ENCODE data around the gene C12orf76. TPM values are rescaled to one million over a fixed set of nuclear protein-coding genes. Genes with fewer than 3 reads are reported as not detected.
"Not testable (repeated sequence)": the region's sequence is repeated elsewhere in the genome, so short reads cannot be mapped to it uniquely, and the experiment has no call there.

The C12orf76 gene
- total RNA-seq, 2 donors from 2014 or later = 10.1 to 12.3 TPM

- DNase-seq (ENCODE audit: low spot score) (peak; percentile 18), ATAC-seq (no peak)
- Mint-ChIP-seq H3K27me3 (no peaks in the 10 kb centered on the region), H3K36me3 (no peaks in the 10 kb centered on the region), H3K9me3 (no peaks in the 10 kb centered on the region), H3K4me1 (ENCODE audit: low read depth in 2 of 2) (peaks cover 30 to 34% of the 10 kb centered on the region in 2 donors), H3K27ac (no peak overlapping the region), H3K4me3 (no peak overlapping the region)
These were observed 2.6 kb upstream of the C12orf76 start for GRCh38 chr12:110050927-110051326.

DNA sequence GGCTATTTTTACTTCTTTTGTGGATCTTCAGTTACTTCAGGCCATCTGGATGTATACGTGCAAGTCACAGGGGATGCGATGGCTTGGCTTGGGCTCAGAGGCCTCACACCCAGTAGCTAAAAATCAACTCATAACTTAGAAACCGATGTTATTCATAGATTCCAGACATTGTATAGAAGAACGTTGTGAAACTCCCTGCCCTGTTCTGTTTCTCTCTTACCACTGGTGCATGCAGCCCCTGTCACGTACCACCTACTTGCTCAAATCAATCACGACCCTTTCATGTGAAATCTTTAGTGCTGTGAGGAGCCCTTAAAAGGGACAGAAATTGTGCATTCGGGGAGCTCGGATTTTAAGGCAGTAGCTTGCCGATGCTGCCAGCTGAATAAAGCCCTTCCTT lies 1.3 kb upstream of the C12orf76 start:
- not testable (repeated sequence) for H3K36me3 Mint-ChIP-seq, H3K27ac Mint-ChIP-seq, ATAC-seq, H3K9me3 Mint-ChIP-seq, H3K27me3 Mint-ChIP-seq
- Mint-ChIP-seq H3K4me3 (peak overlapping the region; percentile 34), H3K4me1 (ENCODE audit: low read depth in 2 of 2) (peaks cover 24% of the 10 kb centered on the region in 2 donors)
- DNase-seq (ENCODE audit: low spot score) = peak; percentile 10

DNA sequence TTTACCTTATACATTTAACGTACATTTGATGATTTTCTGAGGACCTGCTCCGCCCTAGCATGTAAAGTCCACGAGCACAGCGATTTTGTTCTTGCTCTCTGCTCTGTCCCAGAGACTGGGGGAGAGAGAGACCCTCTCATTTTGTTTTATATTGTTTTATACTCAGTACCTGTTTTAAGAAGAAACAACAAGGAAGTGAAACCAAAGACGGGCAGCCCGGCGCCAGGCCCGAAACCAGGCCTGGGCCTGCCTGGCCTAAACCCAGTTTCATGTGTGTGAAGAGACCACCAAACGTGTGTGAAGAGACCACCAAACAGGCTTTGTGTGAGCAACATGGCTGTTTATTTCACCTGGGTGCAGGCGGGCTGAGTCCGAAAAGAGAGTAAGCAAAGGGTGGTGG lies 712 bp upstream of the C12orf76 start:
- ATAC-seq, H3K36me3 Mint-ChIP-seq, H3K9me3 Mint-ChIP-seq, H3K27me3 Mint-ChIP-seq: not testable (repeated sequence)
- Mint-ChIP-seq H3K4me3 (peak overlapping the region; percentile 91), H3K27ac (peak overlapping the region; percentile 81 to 89), H3K4me1 (ENCODE audit: low read depth in 2 of 2) (peaks cover 22 to 24% of the 10 kb centered on the region in 2 donors)
- peak; percentile 18 for DNase-seq (ENCODE audit: low spot score)

DNA sequence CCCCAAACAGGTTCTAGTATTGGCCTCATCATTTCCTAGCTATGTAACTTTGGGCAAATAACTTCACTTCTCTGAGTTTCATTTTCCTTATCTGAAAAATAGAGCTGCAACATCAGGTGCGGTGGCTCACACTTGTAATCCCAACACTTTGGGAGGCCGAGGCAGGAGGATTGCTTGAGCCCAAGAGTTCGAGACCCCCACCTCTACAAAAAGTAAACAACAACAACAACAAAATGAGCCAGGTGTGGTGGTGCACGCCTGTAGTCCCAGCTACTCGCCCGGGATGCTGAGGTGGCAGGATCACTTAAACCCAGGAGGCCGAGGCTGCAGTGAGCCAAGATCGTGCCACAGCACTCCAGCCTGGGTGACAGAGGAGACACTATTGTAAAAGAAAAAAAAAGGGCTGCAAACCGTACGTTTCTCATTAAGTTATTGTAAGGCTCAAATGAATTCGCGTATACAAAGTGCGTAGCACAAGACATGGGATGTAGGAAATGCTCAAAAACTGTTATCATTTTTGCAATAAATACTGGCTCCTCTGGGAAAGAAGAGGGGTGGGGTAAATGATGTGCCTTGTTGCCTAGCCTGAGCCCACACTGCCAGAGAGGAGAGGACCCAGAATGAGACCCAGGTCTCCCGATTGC lies 903 bp downstream of the C12orf76 start:
- Mint-ChIP-seq H3K9me3 (no peaks in the 10 kb centered on the region), H3K27me3 (no peaks in the 10 kb centered on the region), H3K4me1 (ENCODE audit: low read depth in 2 of 2) (peaks cover 30 to 31% of the 10 kb centered on the region in 2 donors), H3K4me3 (peak overlapping the region; percentile 91), H3K36me3 (no peaks in the 10 kb centered on the region), H3K27ac (peak overlapping the region; percentile 81 to 89)
- DNase-seq (ENCODE audit: low spot score) (peak; percentile 37), ATAC-seq (no peak)

GRCh38 chr12:110046451-110047187 lies 1.7 kb downstream of the C12orf76 start:
- Mint-ChIP-seq H3K36me3 (no peaks in the 10 kb centered on the region), H3K27ac (no peak overlapping the region), H3K4me3 (peak overlapping the region; percentile 91), H3K27me3 (no peaks in the 10 kb centered on the region), H3K4me1 (ENCODE audit: low read depth in 2 of 2) (peaks cover 33 to 34% of the 10 kb centered on the region in 2 donors), H3K9me3 (no peaks in the 10 kb centered on the region)
- ATAC-seq (no peak), DNase-seq (ENCODE audit: low spot score) (peak; percentile 22)

GRCh38 chr12:110042264-110042663 lies 6.1 kb downstream of the C12orf76 start:
- peaks cover 8% of the 10 kb centered on the region for H3K36me3 Mint-ChIP-seq
- H3K27me3 Mint-ChIP-seq = no peaks in the 10 kb centered on the region
- no peaks in the 10 kb centered on the region for H3K9me3 Mint-ChIP-seq
- no peak overlapping the region for H3K4me3 Mint-ChIP-seq
- no peak for ATAC-seq
- peak overlapping the region in 1 of 2 donors; percentile 20 for H3K27ac Mint-ChIP-seq
- H3K4me1 Mint-ChIP-seq (ENCODE audit: low read depth in 2 of 2) = peaks cover 35 to 38% of the 10 kb centered on the region in 2 donors
- DNase-seq (ENCODE audit: low spot score) = no peak

GRCh38 chr12:110039085-110039807 lies 9.1 kb downstream of the C12orf76 start:
- peaks cover 38 to 47% of the 10 kb centered on the region in 2 donors for H3K4me1 Mint-ChIP-seq (ENCODE audit: low read depth in 2 of 2)
- H3K4me3 Mint-ChIP-seq = peak overlapping the region; percentile 28
- no peaks in the 10 kb centered on the region for H3K9me3 Mint-ChIP-seq
- H3K27me3 Mint-ChIP-seq = no peaks in the 10 kb centered on the region
- H3K36me3 Mint-ChIP-seq = peaks cover 21% of the 10 kb centered on the region
- ATAC-seq (peak in 1 of 2 donors; percentile 56), DNase-seq (ENCODE audit: low spot score) (no peak)
- peak overlapping the region; percentile 78 to 88 for H3K27ac Mint-ChIP-seq

DNA sequence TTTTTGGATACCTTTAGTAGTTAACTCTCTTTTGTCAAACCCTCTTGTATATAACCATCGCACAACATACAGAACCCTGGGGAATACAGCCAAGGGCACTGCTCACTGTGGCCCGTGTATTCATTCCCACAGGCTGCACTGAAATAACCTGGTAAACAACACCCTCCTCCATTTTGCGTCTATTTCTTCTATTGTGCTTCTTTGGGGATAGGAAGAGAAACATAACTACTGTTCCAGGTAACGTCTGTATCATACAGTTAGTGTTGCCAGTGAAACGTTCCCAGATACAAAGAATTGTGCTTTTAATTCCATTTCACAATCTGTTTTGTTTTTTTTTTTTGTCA lies 9.6 kb downstream of the C12orf76 start:
- Mint-ChIP-seq H3K27ac (peak overlapping the region; percentile 78 to 88), H3K36me3 (peaks cover 21% of the 10 kb centered on the region), H3K27me3 (no peaks in the 10 kb centered on the region), H3K4me1 (ENCODE audit: low read depth in 2 of 2) (peaks cover 39 to 47% of the 10 kb centered on the region in 2 donors), H3K9me3 (no peaks in the 10 kb centered on the region), H3K4me3 (peak overlapping the region; percentile 28)
- DNase-seq (ENCODE audit: low spot score) (no peak), ATAC-seq (no peak)

DNA sequence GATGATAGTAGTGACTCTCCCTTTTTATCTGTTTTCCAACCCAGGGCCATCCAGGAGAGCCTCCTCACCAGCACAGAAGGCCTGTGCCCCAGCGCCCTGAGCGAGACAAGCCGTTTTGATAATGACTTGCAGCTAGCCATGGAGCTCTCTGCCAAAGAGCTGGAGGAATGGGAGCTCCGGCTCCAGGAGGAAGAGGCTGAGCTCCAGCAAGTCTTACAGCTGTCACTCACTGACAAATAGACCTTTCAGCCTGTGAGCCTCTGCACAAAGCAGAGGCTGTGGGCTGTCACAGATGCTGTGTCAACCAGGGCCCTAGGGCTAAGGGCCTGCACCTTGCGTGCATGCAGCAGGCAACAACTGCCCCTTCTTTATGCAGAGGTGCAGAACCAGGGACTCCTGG lies 11.0 kb downstream of the C12orf76 start:
- no peak for ATAC-seq
- Mint-ChIP-seq H3K36me3 (peaks cover 21% of the 10 kb centered on the region), H3K27me3 (no peaks in the 10 kb centered on the region), H3K27ac (peak overlapping the region in 1 of 2 donors; percentile 60), H3K4me1 (ENCODE audit: low read depth in 2 of 2) (peaks cover 33 to 39% of the 10 kb centered on the region in 2 donors), H3K9me3 (no peaks in the 10 kb centered on the region), H3K4me3 (no peak overlapping the region)
- DNase-seq (ENCODE audit: low spot score) = no peak

DNA sequence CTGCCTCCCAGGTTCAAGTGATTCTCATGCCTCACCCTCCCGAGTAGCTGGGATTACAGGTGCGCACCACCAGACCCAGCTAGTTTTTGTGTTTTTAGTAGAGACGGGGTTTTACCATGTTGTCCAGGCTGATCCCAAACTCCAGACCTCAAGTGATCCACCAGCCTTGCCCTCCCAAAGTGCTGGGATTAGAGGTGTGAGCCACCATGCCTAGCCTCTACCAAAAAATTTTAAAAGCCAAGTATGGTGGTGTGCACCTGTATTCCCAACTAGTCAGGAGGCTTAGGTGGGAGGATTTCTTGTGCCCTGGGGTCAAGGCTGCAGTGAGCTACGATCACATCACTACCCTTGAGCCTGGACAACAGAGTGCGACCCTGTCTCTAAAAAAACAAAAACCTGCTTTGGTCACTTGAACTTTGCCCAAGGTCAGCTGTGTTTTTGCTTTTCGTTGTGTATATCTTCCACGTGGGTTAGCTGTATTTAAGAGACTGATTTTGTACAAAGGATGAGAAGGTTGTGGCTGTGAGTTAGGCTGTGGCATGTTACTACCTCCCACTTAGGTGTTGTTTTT lies 12.7 kb downstream of the C12orf76 start:
- DNase-seq (ENCODE audit: low spot score) (no peak), ATAC-seq (no peak)
- peaks cover 31 to 37% of the 10 kb centered on the region in 2 donors for H3K4me1 Mint-ChIP-seq (ENCODE audit: low read depth in 2 of 2)
- no peaks in the 10 kb centered on the region for H3K27me3 Mint-ChIP-seq
- H3K27ac Mint-ChIP-seq = peak overlapping the region; percentile 17 to 60
- H3K36me3 Mint-ChIP-seq = peaks cover 21% of the 10 kb centered on the region
- no peak overlapping the region for H3K4me3 Mint-ChIP-seq
- no peaks in the 10 kb centered on the region for H3K9me3 Mint-ChIP-seq

DNA sequence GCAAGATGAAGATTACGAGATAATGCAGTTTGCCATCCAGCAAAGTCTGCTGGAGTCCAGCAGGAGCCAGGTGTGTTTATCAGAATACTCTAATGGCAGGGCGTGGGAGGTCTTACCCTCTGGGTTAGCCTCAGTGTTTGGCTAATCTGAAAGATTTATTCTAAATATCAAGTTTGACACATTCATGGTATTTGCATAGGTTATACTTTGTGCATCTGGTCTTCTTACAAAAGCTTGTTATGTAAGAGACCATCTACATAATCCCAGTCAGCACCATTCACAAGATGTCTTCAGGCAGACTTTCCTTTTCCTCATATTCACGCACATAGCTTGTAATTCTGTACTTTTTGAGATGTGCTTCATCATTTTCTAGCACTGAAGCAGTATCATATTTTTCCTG lies 14.4 kb downstream of the C12orf76 start:
- Mint-ChIP-seq H3K27ac (no peak overlapping the region), H3K36me3 (peaks cover 18% of the 10 kb centered on the region), H3K9me3 (no peaks in the 10 kb centered on the region), H3K27me3 (no peaks in the 10 kb centered on the region), H3K4me1 (ENCODE audit: low read depth in 2 of 2) (peaks cover 21 to 23% of the 10 kb centered on the region in 2 donors), H3K4me3 (no peak overlapping the region)
- no peak for DNase-seq (ENCODE audit: low spot score)
- ATAC-seq = no peak

DNA sequence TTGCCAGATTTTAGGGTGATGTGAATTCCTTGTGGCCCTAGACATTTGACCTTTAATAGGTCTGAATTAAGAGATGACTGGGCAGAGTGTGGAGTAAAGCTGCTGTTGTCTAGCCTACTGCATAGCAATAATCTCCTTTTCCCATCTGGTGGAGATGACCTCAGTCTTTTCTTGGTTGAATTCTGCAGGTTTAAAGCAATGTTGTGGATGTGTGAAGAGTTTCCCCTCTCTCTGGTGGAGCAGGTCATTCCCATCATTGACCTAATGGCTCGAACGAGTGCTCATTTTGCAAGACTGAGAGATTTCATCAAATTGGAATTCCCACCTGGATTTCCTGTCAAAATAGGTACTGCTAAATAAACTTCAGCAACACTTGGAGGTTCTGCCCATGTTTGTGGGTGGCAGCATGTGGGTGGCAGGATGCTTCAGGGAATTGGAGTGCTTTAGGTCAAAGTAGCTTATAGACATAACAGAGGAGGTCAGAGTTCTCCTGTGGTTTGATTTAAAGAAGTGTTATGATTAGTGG lies 19.0 kb downstream of the C12orf76 start:
- no peak for DNase-seq (ENCODE audit: low spot score)
- Mint-ChIP-seq H3K9me3 (no peaks in the 10 kb centered on the region), H3K36me3 (peaks cover 14% of the 10 kb centered on the region), H3K27me3 (no peaks in the 10 kb centered on the region), H3K4me3 (no peak overlapping the region), H3K4me1 (ENCODE audit: low read depth in 2 of 2) (peaks cover 0 to 9% of the 10 kb centered on the region in 2 donors), H3K27ac (no peak overlapping the region)
- no peak for ATAC-seq

DNA sequence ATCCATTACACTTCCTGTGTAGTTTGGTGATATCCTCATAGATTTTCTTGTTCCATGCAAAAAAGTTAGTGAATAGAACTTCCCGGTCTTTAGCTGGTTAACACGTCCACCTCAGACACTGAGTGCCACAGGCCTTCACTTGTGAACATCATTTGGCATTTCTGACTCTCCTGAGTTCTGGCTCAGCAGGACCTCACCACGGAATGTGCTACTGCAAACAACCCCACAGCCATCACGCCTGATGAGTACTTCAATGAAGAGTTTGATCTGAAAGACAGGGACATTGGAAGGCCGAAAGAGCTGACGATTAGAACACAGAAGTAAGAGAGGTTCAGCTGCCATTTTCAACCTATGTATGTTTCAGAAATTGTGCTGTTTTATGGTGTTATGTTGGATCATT lies 20.0 kb downstream of the C12orf76 start:
- DNase-seq (ENCODE audit: low spot score) = no peak
- Mint-ChIP-seq H3K27ac (no peak overlapping the region), H3K4me3 (no peak overlapping the region), H3K4me1 (ENCODE audit: low read depth in 2 of 2) (peaks cover 0 to 6% of the 10 kb centered on the region in 2 donors), H3K9me3 (no peaks in the 10 kb centered on the region), H3K27me3 (no peaks in the 10 kb centered on the region), H3K36me3 (peaks cover 13% of the 10 kb centered on the region)
- no peak for ATAC-seq

Data from natural killer cell treated with Interleukin-12 subunit alpha and Interleukin-12 subunit beta and Interleukin-15 and Interleukin-18, amount 100 ng/mL, for 72 hours (primary cell).